ENCODE data around the gene SLAMF6.

GRCh38 chr1:160560045-160560705 is 37.1 kb upstream of the SLAMF6 start:
- TF ChIP-seq GATA3 (IDR thresholded peaks at IDR 0.05; ENCODE audit: low read depth, low read length) = no peak
- TF ChIP-seq GATA2 (IDR thresholded peaks at IDR 0.05; ENCODE audit: low read depth, low read length) = no peak

Data from SH-SY5Y (cell line).